ENCODE data around the gene DEPDC1.

DEPDC1 gene

GRCh38 chr1:68464891-68465290 is 32.0 kb downstream of the DEPDC1 start:
- no peak for TF ChIP-seq TSHZ2 (CRISPR knock-in tag; IDR thresholded peaks at IDR 0.05)
- no peak for TF ChIP-seq CREB5 (CRISPR knock-in tag; IDR thresholded peaks at IDR 0.05; ENCODE audit: low read depth)
- TF ChIP-seq TCF4 (CRISPR knock-in tag; IDR thresholded peaks at IDR 0.05; ENCODE audit: borderline replicate concordance), result no peak
- no peak for TF ChIP-seq ZNF565 (CRISPR knock-in tag; conservative IDR thresholded peaks at IDR 0.05; ENCODE audit: low read depth)
- TF ChIP-seq CSRNP3 (CRISPR knock-in tag; IDR thresholded peaks at IDR 0.05), result no peak
- TF ChIP-seq PPARA (CRISPR knock-in tag; IDR thresholded peaks at IDR 0.05; ENCODE audit: borderline replicate concordance), result no peak
- no peak for TF ChIP-seq ZNF70 (CRISPR knock-in tag; IDR thresholded peaks at IDR 0.05)
- TF ChIP-seq ZFP3 (CRISPR knock-in tag; IDR thresholded peaks at IDR 0.05), result no peak
- TF ChIP-seq SNAI2 (CRISPR knock-in tag; IDR thresholded peaks at IDR 0.05), result no peak
- no peak for TF ChIP-seq TOX (CRISPR knock-in tag; IDR thresholded peaks at IDR 0.05; ENCODE audit: borderline replicate concordance)
- TF ChIP-seq ESRRG (CRISPR knock-in tag; IDR thresholded peaks at IDR 0.05), result no peak
- no peak for TF ChIP-seq OSR1 (CRISPR knock-in tag; IDR thresholded peaks at IDR 0.05)
- no peak for TF ChIP-seq ISL1 (CRISPR knock-in tag; IDR thresholded peaks at IDR 0.05)
- TF ChIP-seq ZNF8 (CRISPR knock-in tag; IDR thresholded peaks at IDR 0.05), result no peak
- no peak for ATAC-seq

- no peak for ATAC-seq
- TF ChIP-seq BACH2 (CRISPR knock-in tag; IDR thresholded peaks at IDR 0.05; ENCODE audit: borderline replicate concordance) (no peak), SNAI2 (CRISPR knock-in tag; IDR thresholded peaks at IDR 0.05) (no peak), ZNF70 (CRISPR knock-in tag; IDR thresholded peaks at IDR 0.05) (no peak)
Measured at GRCh38 chr1:68460935-68461334, 35.9 kb downstream of the DEPDC1 start.

GRCh38 chr1:68459796-68460195 is 37.1 kb downstream of the DEPDC1 start:
- TF ChIP-seq BACH2 (CRISPR knock-in tag; IDR thresholded peaks at IDR 0.05; ENCODE audit: borderline replicate concordance), result no peak
- TF ChIP-seq RARB (CRISPR knock-in tag; IDR thresholded peaks at IDR 0.05), result no peak
- no peak for TF ChIP-seq ZFP30 (CRISPR knock-in tag; IDR thresholded peaks at IDR 0.05)
- TF ChIP-seq TCF4 (CRISPR knock-in tag; IDR thresholded peaks at IDR 0.05; ENCODE audit: borderline replicate concordance), result no peak
- TF ChIP-seq CREB5 (CRISPR knock-in tag; IDR thresholded peaks at IDR 0.05; ENCODE audit: low read depth), result no peak
- TF ChIP-seq PATZ1 (CRISPR knock-in tag; IDR thresholded peaks at IDR 0.05; ENCODE audit: borderline replicate concordance), result no peak
- TF ChIP-seq SNAI2 (CRISPR knock-in tag; IDR thresholded peaks at IDR 0.05), result no peak
- TF ChIP-seq ESRRG (CRISPR knock-in tag; IDR thresholded peaks at IDR 0.05), result no peak
- no peak for TF ChIP-seq ZNF8 (CRISPR knock-in tag; IDR thresholded peaks at IDR 0.05)
- TF ChIP-seq ZNF70 (CRISPR knock-in tag; IDR thresholded peaks at IDR 0.05), result no peak
- no peak for TF ChIP-seq POU6F1 (CRISPR knock-in tag; IDR thresholded peaks at IDR 0.05; ENCODE audit: borderline replicate concordance, low read depth)
- TF ChIP-seq GLIS3 (CRISPR knock-in tag; IDR thresholded peaks at IDR 0.05), result no peak
- no peak for TF ChIP-seq ZFP3 (CRISPR knock-in tag; IDR thresholded peaks at IDR 0.05)
- ATAC-seq, result no peak; the same call in 2 of the 3 replicates
